Neural cell (in vitro differentiated cells): ENCODE results near the gene SMC3. TPM values are rescaled to one million over a fixed set of nuclear protein-coding genes. Genes with fewer than 3 reads are reported as not detected.
"Not testable (repeated sequence)": the region's sequence is repeated elsewhere in the genome, so short reads cannot be mapped to it uniquely, and the experiment has no call there.

Source experiments
- H2AFZ ChIP-seq: fragments of 200-600, 300-800 bp; sonication (generic), shearing (Covaris generic); 2 replicates; pipeline ENCODE4 v1.6.0; 2014; ENCODE audit warnings: low read depth, mild to moderate bottlenecking, antibody characterized with exemption, low read length, moderate library complexity
- H3F3A ChIP-seq: fragments of 200-600 bp; shearing (Covaris generic); 2 replicates; pipeline ENCODE4 v1.6.1; 2016; ENCODE audit warnings: mild to moderate bottlenecking, moderate library complexity, mixed read lengths, antibody characterized with exemption, low read length; ENCODE audit not compliant: insufficient read depth, poor library complexity, severe bottlenecking
- H3K27ac ChIP-seq: fragments of 200-600, 300-800 bp; sonication (generic), shearing (Covaris generic); 2 replicates; pipeline ENCODE4 v1.5.1; 2014; ENCODE audit warnings: mild to moderate bottlenecking, low read length, moderate library complexity
- H3K27me3 ChIP-seq: fragments of 300-800, 200-600 bp; sonication (generic), shearing (Covaris generic); 2 replicates; pipeline ENCODE4 v1.6.0; 2014; ENCODE audit warnings: mild to moderate bottlenecking, low read depth, low read length, moderate library complexity; ENCODE audit not compliant: insufficient read depth
- H3K36me3 ChIP-seq: fragments of 300-800, 200-600 bp; sonication (generic), shearing (Covaris generic); 2 replicates; pipeline ENCODE4 v1.5.1; 2014; ENCODE audit warnings: mild to moderate bottlenecking, antibody characterized with exemption, low read length, moderate library complexity; ENCODE audit not compliant: insufficient read depth
- H3K4me2 ChIP-seq: fragments of 300-800, 200-600 bp; sonication (generic), shearing (Covaris generic); 2 replicates; pipeline ENCODE4 v1.6.0; 2014; ENCODE audit warnings: mild to moderate bottlenecking, low read length
- H3K4me3 ChIP-seq: fragments of 300-800, 200-600 bp; sonication (generic), shearing (Covaris generic); 2 replicates; pipeline ENCODE4 v1.5.1; 2014; ENCODE audit warnings: mild to moderate bottlenecking, low read length, moderate library complexity
- H3K79me2 ChIP-seq: fragments of 200-600 bp; shearing (Covaris generic); replicated peaks from 2 replicates; pipeline ENCODE4 v1.6.0; 2014; ENCODE audit warnings: mild to moderate bottlenecking, low read length, moderate library complexity; ENCODE audit not compliant: insufficient read depth
- H3K9ac ChIP-seq: fragments of 300-800, 200-600 bp; sonication (generic), shearing (Covaris generic); 2 replicates; pipeline ENCODE4 v1.6.1; 2016; ENCODE audit warnings: mild to moderate bottlenecking, low read length, mixed read lengths
- H3K9me2 ChIP-seq: fragments of 200-600 bp; shearing (Covaris generic); 2 replicates; pipeline ENCODE4 v1.6.1; 2016; ENCODE audit warnings: mild to moderate bottlenecking, low read length, mixed read lengths; ENCODE audit not compliant: insufficient read depth
- H3K9me3 ChIP-seq: fragments of 200-600, 300-800 bp; sonication (generic), shearing (Covaris generic); 2 replicates; pipeline ENCODE4 v1.6.1; 2016; ENCODE audit warnings: mild to moderate bottlenecking, mixed run types, low read length, moderate library complexity, mixed read lengths
- H4K20me1 ChIP-seq: fragments of 200-600 bp; shearing (Covaris generic); 2 replicates; pipeline ENCODE4 v1.6.1; 2016; ENCODE audit warnings: mild to moderate bottlenecking, mixed run types; ENCODE audit not compliant: insufficient read depth
- CTCF ChIP-seq: fragments of 450-650 bp; IDR thresholded peaks from 2 replicates; pipeline ENCODE4 v1.5.1; 2014; ENCODE audit warnings: antibody characterized with exemption, mild to moderate bottlenecking, moderate library complexity; ENCODE audit not compliant: poor library complexity, severe bottlenecking
- EP300 ChIP-seq: fragments of 450-650 bp; conservative IDR thresholded peaks from 2 replicates; pipeline ENCODE4 v1.6.1; 2014; ENCODE audit warnings: antibody characterized with exemption, mild to moderate bottlenecking, moderate library complexity; ENCODE audit not compliant: poor library complexity, severe bottlenecking
- EZH2 ChIP-seq: fragments of 200-600, 300-800 bp; shearing (Covaris generic), sonication (generic); IDR thresholded peaks from 2 replicates; pipeline ENCODE4 v1.6.1; 2014; ENCODE audit warnings: antibody characterized with exemption, low read length, borderline replicate concordance, mild to moderate bottlenecking; ENCODE audit not compliant: insufficient read depth, poor library complexity, severe bottlenecking
- MXI1 ChIP-seq: fragments of 450-650 bp; conservative IDR thresholded peaks from 2 replicates; pipeline ENCODE4 v1.6.1; 2014; ENCODE audit warnings: antibody characterized with exemption, mild to moderate bottlenecking; ENCODE audit not compliant: poor library complexity, severe bottlenecking
- POLR2AphosphoS5 ChIP-seq: IDR thresholded peaks from 2 replicates; pipeline ENCODE4 v1.6.1; 2012
- RAD21 ChIP-seq: fragments of 450-650 bp; conservative IDR thresholded peaks from 2 replicates; pipeline ENCODE4 v1.6.1; 2014; ENCODE audit warnings: antibody characterized with exemption, mild to moderate bottlenecking, moderate library complexity
- REST ChIP-seq: IDR thresholded peaks from 2 replicates; pipeline ENCODE4 v1.6.1; 2012; ENCODE audit warnings: borderline replicate concordance
- SMC3 ChIP-seq: fragments of 450-650 bp; conservative IDR thresholded peaks from 2 replicates; pipeline ENCODE4 v1.6.1; 2014; ENCODE audit warnings: antibody characterized with exemption, mild to moderate bottlenecking, moderate library complexity; ENCODE audit not compliant: poor library complexity
- TAF1 ChIP-seq: IDR thresholded peaks from 2 replicates; pipeline ENCODE4 v1.6.1; 2012; ENCODE audit warnings: low read depth
- polyA plus RNA-seq: library from polyadenylated mRNA; depleted of rRNA; stranded (reverse); fragments of >200 nt; gene quantifications from 2 replicates; pipeline ENCODE4 v1.2.3, GENCODE V29; 2014

Gene SMC3
- polyA plus RNA-seq, 1 donor from 2014 or later, result 67.7 TPM

GRCh38 chr10:110619514-110620397, 52.3 kb downstream of the SMC3 start:
- no peak overlapping the region for H3K4me3 ChIP-seq
- TF ChIP-seq RAD21, result no peak
- TF ChIP-seq EP300, result no peak
- no peak for TF ChIP-seq MXI1
- no peak for TF ChIP-seq SMC3
- TF ChIP-seq REST, result no peak
- TF ChIP-seq TAF1, result no peak
- TF ChIP-seq EZH2, result no peak
- TF ChIP-seq POLR2AphosphoS5, result no peak
- no peak overlapping the region for H3K9ac ChIP-seq
- no peak overlapping the region for H3K4me2 ChIP-seq
- H3F3A ChIP-seq, result no peaks in the 10 kb centered on the region
- no peak overlapping the region for H3K27ac ChIP-seq
- H2AFZ ChIP-seq, result no peak overlapping the region
- H3K27me3 ChIP-seq, result no peaks in the 10 kb centered on the region
- H3K9me3 ChIP-seq, result no peaks in the 10 kb centered on the region
- no peaks in the 10 kb centered on the region for H3K9me2 ChIP-seq
- H3K79me2 ChIP-seq, result no peaks in the 10 kb centered on the region
- H4K20me1 ChIP-seq, result no peaks in the 10 kb centered on the region
- H3K36me3 ChIP-seq, result no peaks in the 10 kb centered on the region

- Histone ChIP-seq H3K36me3 (no peaks in the 10 kb centered on the region), H3K79me2 (no peaks in the 10 kb centered on the region), H3K27ac (no peak overlapping the region), H3K4me3 (no peak overlapping the region), H3F3A (no peaks in the 10 kb centered on the region), H3K9me3 (no peaks in the 10 kb centered on the region), H3K9me2 (no peaks in the 10 kb centered on the region), H3K9ac (no peak overlapping the region), H2AFZ (no peak overlapping the region), H4K20me1 (no peaks in the 10 kb centered on the region), H3K4me2 (no peak overlapping the region), H3K27me3 (no peaks in the 10 kb centered on the region)
- no peak for TF ChIP-seq EP300
- no peak for TF ChIP-seq RAD21
- TF ChIP-seq CTCF, result no peak
- TF ChIP-seq EZH2, result no peak
- TF ChIP-seq SMC3, result no peak
- TF ChIP-seq MXI1, result no peak
- TF ChIP-seq REST, result no peak
- TF ChIP-seq POLR2AphosphoS5, result no peak
- no peak for TF ChIP-seq TAF1
Observed at GRCh38 chr10:110620398-110620719, 52.9 kb downstream of the SMC3 start.

- H3K9me2 ChIP-seq, H3K27ac ChIP-seq, H3K27me3 ChIP-seq, H3K9me3 ChIP-seq, H4K20me1 ChIP-seq, H3F3A ChIP-seq, H3K36me3 ChIP-seq, H3K4me3 ChIP-seq, H3K4me2 ChIP-seq, H3K79me2 ChIP-seq, H3K9ac ChIP-seq, H2AFZ ChIP-seq: not testable (repeated sequence)
Observed at GRCh38 chr10:110623316-110623715, 55.8 kb downstream of the SMC3 start.
